GM23248 (cell line): ENCODE results near the gene DLAT.

Experiments used
- EZH2 ChIP-seq: fragments of 200-600 bp; sonication (generic); IDR thresholded peaks from 2 replicates; pipeline ENCODE4 v1.6.1; 2018; ENCODE audit warnings: antibody characterized with exemption, mild to moderate bottlenecking; ENCODE audit not compliant: insufficient read depth, poor library complexity, severe bottlenecking
- EZH2phosphoT487 ChIP-seq: fragments of 200-600 bp; sonication (generic); IDR thresholded peaks from 2 replicates; pipeline ENCODE4 v1.6.1; 2018; ENCODE audit warnings: antibody characterized with exemption, moderate library complexity, mild to moderate bottlenecking, low read depth; ENCODE audit not compliant: insufficient read depth

DNA sequence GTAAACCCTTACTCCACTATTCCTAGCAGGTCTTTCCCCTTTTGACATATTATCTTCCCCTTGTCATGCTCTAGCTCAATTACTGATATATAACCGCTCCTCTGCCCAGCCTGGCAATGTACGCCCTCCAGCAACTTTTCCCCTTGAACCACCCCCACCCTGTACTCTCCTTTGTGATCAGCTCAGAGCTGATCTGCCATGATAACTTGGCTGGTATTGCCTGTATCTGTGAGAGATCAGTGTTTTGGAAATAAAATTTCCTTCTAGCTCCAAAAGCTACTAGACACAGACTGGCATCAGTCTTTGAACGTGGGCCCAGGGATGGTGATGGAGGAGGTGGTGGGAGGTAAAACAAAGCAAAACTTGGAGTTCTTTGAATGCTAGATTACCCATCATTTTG lies 45.1 kb upstream of the DLAT start:
- TF ChIP-seq EZH2 (no peak), EZH2phosphoT487 (no peak)
